Right ventricle myocardium inferior (tissue), 1 donor: ENCODE data around the gene ACHE. TPM values are rescaled to one million over a fixed set of nuclear protein-coding genes. Genes with fewer than 3 reads are reported as not detected.

Experiments
- ATAC-seq: fragments of 200-7000 bp; cut with Tn5 transposase; one replicate; pipeline ENCODE4 v1.9.1; 2020; ENCODE audit warnings: mild to moderate bottlenecking, moderate library complexity
- DNase-seq: peaks from one replicate; pipeline ENCODE4 v3.0.0; 2021; ENCODE audit errors: missing footprints
- intact Hi-C: fragments of 100-400 bp; cut with DNase I; formaldehyde crosslinking; loops from one replicate; pipeline ENCODE4 v1.11.0; 2022
- microRNA-seq: library from miRNA; unstranded; fragments of <30 nt; microRNA quantifications from one replicate; pipeline ENCODE4 v1.2.0, GENCODE V29; 2020
- total RNA-seq: library from RNA; stranded (reverse); fragmentation: NEBNext Ultra II Directional; extraction: Animal tissue kit (Norgen Biotek cat#: 25700); gene quantifications from one replicate; pipeline ENCODE4 v1.2.1, GENCODE V29; 2021
- donor health status: DM: no; HTN: yes; CAD: no; lungs with severe emphysema.

ACHE gene
- total RNA-seq, 1 donor from 2014 or later, result 0.73 TPM

DNA sequence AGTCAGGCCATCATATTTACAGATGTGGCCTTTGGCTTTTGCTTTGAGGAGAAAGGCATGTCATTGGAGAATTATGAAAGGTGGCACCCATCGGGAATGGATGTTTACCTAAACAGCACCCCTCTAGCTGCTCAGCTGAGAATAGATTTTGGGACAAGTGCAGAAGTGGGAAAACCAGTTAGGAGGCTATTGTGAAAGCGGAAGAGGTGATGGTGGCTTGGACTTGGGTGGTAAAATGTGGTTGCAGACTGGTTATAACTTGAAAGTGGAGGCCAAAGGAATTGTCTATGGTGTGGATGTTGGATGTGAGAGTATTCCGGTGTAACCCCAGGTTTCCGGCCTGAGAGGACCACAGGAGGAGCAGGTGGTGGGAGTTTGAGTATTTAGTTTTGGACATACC is 48.3 kb downstream of the ACHE start:
- intact Hi-C loops, result no loop called here
- no peak for DNase-seq
- no peak for ATAC-seq

DNA sequence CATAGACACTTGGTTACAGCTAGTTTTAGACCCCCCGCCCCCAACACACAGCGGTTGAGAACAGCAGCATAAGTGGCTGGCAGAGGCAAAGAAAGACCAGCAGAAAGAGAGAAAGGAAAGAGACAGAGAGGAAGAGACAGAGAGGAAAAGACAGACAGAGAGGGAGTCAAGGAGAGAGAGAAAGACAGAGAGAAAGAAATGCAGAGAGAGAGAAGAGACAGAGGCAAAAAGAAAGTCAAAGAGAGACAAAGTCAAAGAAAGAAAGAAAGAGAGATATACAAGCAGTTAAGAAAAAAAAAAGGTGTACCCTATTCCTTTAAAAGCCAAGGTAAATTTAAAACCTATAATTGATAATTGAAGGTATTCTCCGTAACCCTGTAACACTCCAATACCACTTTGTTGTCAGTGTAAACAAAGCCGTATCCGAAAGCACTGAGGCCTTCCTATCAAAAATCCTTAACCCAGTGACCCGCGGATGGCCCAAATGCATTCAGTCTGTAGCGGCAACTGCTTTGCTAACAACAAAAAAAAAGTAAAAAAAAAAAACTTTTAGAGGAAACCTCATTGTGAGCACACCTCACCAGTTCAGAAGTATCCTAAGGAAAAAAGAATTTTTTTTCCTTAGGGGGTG is 55.1 kb downstream of the ACHE start:
- intact Hi-C loops, result no loop called here
- DNase-seq, result peak; percentile 5
- ATAC-seq, result no peak

Small RNAs within 50 kb of the gene (microRNA-seq; reads per million reads assigned to microRNA genes)
- gene MIR6875, result not detected

Other genes starting within 250 kb of the ACHE start
- not detected for gene ACTL6B, start 239.4 kb downstream of the ACHE start, total RNA-seq
- gene GNB2, start 222.1 kb downstream of the ACHE start, total RNA-seq, result 120 TPM
- gene GIGYF1, start 201.6 kb downstream of the ACHE start, total RNA-seq, result 25.4 TPM
- gene POP7, start 189.8 kb downstream of the ACHE start, total RNA-seq, result 29.2 TPM
- not detected for gene EPO, start 175.4 kb downstream of the ACHE start, total RNA-seq
- not detected for gene ZAN, start 162.3 kb downstream of the ACHE start, total RNA-seq
- 27.0 TPM for gene EPHB4, start 68.4 kb downstream of the ACHE start, total RNA-seq
- 10.2 TPM for gene SLC12A9, start 43.2 kb downstream of the ACHE start, total RNA-seq
- gene TRIP6, start 28.5 kb downstream of the ACHE start, total RNA-seq, result 15.5 TPM
- 70.5 TPM for gene SRRT, start 20.8 kb downstream of the ACHE start, total RNA-seq
- 1.9 TPM for gene UFSP1, start 6.2 kb downstream of the ACHE start, total RNA-seq
- 0.51 TPM for gene MUC3A, start 53.6 kb upstream of the ACHE start, total RNA-seq
- gene MUC12, start 73.7 kb upstream of the ACHE start, total RNA-seq, result not detected
- not detected for gene MUC17, start 124.2 kb upstream of the ACHE start, total RNA-seq
- 21.0 TPM for gene TRIM56, start 189.6 kb upstream of the ACHE start, total RNA-seq
- gene SERPINE1, start 231.2 kb upstream of the ACHE start, total RNA-seq, result 1.6 TPM